ENCODE data around the gene ATP10D. TPM values are rescaled to one million over a fixed set of nuclear protein-coding genes. Genes with fewer than 3 reads are reported as not detected.

The ATP10D gene
- total RNA-seq, 1 experiment from 2014 or later, result 5.1 TPM

GRCh38 chr4:47612116-47613023, 127.3 kb downstream of the ATP10D start:
- CTCF ChIA-PET, result no interaction called here
- Histone ChIP-seq H3K4me3 (replicated peaks in 1 of 2; ENCODE audit: low read depth in 1 of 2, low read length in 2 of 2) (no peak overlapping the region), H2AFZ (ENCODE audit: low read depth, low read length, poor library complexity, severe bottlenecking) (no peak overlapping the region), H3K9me3 (ENCODE audit: control insufficient read depth in 1 of 2, insufficient read depth in 1 of 2, low read depth in 1 of 2, low read length in 2 of 2) (no peaks in the 10 kb centered on the region), H3K79me2 (ENCODE audit: insufficient read depth, low read length) (no peaks in the 10 kb centered on the region), H3K4me2 (ENCODE audit: low read length) (no peak overlapping the region), H3K9me2 (ENCODE audit: insufficient read depth) (no peaks in the 10 kb centered on the region), H3K27ac (ENCODE audit: low read depth, low read length) (no peak overlapping the region), H4K20me1 (ENCODE audit: insufficient read depth) (no peaks in the 10 kb centered on the region), H3K27me3 (ENCODE audit: insufficient read depth, low read length) (no peaks in the 10 kb centered on the region), H3K36me3 (ENCODE audit: control insufficient read depth in 1 of 2, insufficient read depth in 2 of 2, low read length in 2 of 2) (no peaks in the 10 kb centered on the region), H3K4me1 (ENCODE audit: control insufficient read depth in 1 of 2, insufficient read depth in 2 of 2, low read length in 2 of 2) (no peaks in the 10 kb centered on the region), H3K9ac (ENCODE audit: low read length) (no peak overlapping the region)
- POLR2A ChIA-PET, result no interaction called here
- ATAC-seq (no peak), DNase-seq (ENCODE audit: low read depth, low spot score) (no peak)
- no TSS peak for BruUV-seq (replicated peaks)
- RAD21 ChIA-PET (ENCODE audit: low non-redundant PET in 1 of 2, low total read pairs in 2 of 2, uncharacterized antibody in 2 of 2, unreplicated experiment in 2 of 2), result no interaction called here
- intact Hi-C loops (cut with micrococcal nuclease), result no loop called here
- TF ChIP-seq SP1 (IDR thresholded peaks at IDR 0.05; ENCODE audit: low read depth), result no peak
- TF ChIP-seq CEBPB (IDR thresholded peaks at IDR 0.05; ENCODE audit: low read depth), result no peak
- no peak for TF ChIP-seq EGR1 (IDR thresholded peaks at IDR 0.05; ENCODE audit: low read depth)
- TF ChIP-seq, protein P1, sequence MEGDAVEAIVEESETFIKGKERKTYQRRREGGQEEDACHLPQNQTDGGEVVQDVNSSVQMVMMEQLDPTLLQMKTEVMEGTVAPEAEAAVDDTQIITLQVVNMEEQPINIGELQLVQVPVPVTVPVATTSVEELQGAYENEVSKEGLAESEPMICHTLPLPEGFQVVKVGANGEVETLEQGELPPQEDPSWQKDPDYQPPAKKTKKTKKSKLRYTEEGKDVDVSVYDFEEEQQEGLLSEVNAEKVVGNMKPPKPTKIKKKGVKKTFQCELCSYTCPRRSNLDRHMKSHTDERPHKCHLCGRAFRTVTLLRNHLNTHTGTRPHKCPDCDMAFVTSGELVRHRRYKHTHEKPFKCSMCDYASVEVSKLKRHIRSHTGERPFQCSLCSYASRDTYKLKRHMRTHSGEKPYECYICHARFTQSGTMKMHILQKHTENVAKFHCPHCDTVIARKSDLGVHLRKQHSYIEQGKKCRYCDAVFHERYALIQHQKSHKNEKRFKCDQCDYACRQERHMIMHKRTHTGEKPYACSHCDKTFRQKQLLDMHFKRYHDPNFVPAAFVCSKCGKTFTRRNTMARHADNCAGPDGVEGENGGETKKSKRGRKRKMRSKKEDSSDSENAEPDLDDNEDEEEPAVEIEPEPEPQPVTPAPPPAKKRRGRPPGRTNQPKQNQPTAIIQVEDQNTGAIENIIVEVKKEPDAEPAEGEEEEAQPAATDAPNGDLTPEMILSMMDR (IDR thresholded peaks at IDR 0.05 in 2 of 3, conservative IDR thresholded peaks at IDR 0.05 in 1 of 3; ENCODE audit: borderline replicate concordance in 1 of 3, insufficient read depth in 1 of 3, low read depth in 2 of 3, low read length in 2 of 3), result no peak
- TF ChIP-seq EZH2phosphoT487 (IDR thresholded peaks at IDR 0.05; ENCODE audit: borderline replicate concordance), result no peak
- TF ChIP-seq, protein P2, sequence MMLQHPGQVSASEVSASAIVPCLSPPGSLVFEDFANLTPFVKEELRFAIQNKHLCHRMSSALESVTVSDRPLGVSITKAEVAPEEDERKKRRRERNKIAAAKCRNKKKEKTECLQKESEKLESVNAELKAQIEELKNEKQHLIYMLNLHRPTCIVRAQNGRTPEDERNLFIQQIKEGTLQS (IDR thresholded peaks at IDR 0.05), result no peak
- no peak for TF ChIP-seq FOSL1 (IDR thresholded peaks at IDR 0.05; ENCODE audit: low read depth)
- TF ChIP-seq SIN3A (IDR thresholded peaks at IDR 0.05; ENCODE audit: low read depth), result no peak

Data from HCT116 (cell line).